Measurements from ENCODE around the gene UBL3.

DNA sequence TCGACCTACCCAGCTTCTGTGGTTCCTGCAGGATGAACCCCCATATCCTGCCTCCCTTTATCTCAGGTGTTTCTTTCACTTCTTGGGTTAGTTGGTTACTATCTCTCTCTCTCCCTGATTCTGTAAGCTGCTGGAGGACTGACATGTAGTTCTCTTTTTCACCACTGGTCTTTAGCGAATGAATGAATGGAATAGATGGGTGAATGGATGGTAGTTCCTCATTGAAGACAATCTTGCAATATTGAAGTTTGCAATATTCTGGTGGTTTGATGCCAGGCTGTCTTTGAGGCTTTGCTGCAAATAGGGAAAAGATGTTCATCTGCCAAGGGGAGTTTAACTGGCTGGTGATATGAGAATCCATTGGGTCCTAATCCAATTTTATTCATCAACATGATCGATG is 120.2 kb downstream of the UBL3 start:
- TF ChIP-seq CTCF (IDR thresholded peaks at IDR 0.05; ENCODE audit: low read depth, low read length) = peak; percentile 18; the same call in 1 of the 2 replicates
- TF ChIP-seq EZH2phosphoT487 (IDR thresholded peaks at IDR 0.05; ENCODE audit: low read depth) = no peak

Data from OCI-LY3 (cell line).